SKM-1 (cell line): Measurements from ENCODE around the gene SLC26A5.
"Not testable (repeated sequence)": the region's sequence is repeated elsewhere in the genome, so short reads cannot be mapped to it uniquely, and the experiment has no call there.

Experiments used
- DNase-seq: peaks from one replicate; lab custom pipeline; 2025; ENCODE audit not compliant: unreplicated experiment; lab: John Stamatoyannopoulos, UW

The SLC26A5 gene

GRCh38 chr7:103405789-103406613 is 40.0 kb downstream of the SLC26A5 start:
- not testable (repeated sequence) for DNase-seq

GRCh38 chr7:103399687-103400086 is 46.3 kb downstream of the SLC26A5 start:
- not testable (repeated sequence) for DNase-seq

DNA sequence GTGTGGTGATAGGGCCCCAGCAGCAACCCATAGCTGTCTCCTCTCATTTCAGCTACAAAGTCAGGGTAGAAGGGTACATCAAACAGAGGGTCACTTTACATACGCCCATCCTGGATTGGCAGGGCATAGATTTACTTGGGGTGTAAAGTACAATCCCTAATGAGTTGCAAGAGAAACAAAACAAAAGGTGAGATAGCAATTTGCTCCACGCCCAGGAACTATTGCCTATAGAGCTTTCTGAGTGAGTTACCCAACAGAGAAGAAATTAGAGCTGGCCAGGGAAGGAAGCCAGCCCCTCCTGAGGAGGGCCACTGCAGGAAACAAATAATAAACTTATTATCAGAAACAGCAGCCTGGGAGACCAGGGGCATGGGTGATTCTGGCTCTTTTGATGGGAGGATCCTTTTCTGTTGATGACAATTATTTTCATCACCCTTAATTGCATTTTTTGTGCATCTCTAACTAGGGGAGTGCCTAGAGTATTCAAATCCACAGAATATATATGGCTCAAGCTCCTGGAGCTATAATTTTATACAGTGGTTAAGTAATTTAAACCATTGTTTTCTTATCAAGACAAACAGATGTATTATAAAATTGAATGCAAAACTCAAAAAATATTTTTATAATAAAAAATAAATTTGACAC is 47.4 kb downstream of the SLC26A5 start:
- no peak for DNase-seq

GRCh38 chr7:103396471-103396870 is 49.5 kb downstream of the SLC26A5 start:
- no peak for DNase-seq

DNA sequence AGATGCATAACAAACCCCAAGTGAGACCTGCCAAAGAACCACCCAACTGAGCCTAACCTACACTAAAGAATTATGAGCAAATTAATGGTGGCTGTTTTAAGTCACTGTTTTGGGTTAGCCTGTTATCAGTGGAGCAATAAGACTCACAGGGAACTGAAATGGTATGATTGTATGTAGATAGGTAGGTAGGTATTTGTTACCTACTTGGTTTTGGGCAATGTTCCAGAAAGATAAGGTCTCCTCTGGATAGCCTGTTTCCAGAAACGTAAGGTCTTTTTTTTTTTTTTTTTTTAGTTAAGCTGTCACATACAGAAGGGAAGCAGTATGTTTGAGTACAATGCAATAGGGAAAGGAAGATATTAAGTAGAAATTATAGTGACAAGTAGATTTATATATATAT is 50.9 kb downstream of the SLC26A5 start:
- DNase-seq, result no peak

DNA sequence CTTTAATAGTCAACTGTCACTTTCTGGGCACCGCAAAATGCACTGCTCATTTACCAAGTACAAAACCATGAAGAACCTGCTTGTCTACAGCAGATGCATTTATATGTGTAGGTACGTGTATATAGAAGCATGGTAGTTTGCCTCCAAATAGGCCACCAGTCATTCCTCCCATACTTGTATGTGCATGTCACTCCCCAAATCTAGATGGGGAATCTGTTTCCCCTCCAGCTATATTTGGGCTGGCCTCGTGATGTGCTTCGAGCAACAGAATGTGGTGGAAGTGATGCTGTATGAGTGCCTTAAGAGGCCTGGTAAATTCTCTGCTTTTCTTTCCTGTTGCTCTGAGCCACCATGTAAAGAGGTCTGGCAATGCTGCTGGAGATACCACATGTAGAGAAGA is 51.4 kb downstream of the SLC26A5 start:
- no peak for DNase-seq

- DNase-seq, result no peak
Measured at GRCh38 chr7:103391976-103392375, 54.0 kb downstream of the SLC26A5 start.

- DNase-seq, result no peak
Measured at GRCh38 chr7:103391150-103391549, 54.9 kb downstream of the SLC26A5 start.

DNA sequence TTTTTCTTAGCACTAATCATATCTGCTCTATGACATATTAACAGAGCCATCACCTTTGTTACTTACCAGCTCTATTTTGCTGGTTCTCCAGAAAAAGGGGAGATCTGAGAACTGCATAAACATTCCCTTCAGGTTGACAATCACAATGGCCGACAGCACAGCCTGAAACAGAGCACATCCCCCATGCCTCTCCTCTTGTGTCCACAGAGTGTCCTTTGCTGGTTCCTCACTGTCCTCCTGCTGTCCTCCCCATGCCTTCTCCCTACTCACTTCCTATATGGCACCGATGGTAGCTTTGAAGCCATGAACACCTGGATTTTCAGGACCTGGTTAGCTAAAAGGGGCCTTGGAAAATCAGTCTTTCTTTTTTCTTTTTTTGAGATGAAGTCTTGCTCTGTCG is 56.7 kb downstream of the SLC26A5 start:
- DNase-seq, result no peak

- DNase-seq, result no peak
Measured at GRCh38 chr7:103388469-103389140, 57.4 kb downstream of the SLC26A5 start.

DNA sequence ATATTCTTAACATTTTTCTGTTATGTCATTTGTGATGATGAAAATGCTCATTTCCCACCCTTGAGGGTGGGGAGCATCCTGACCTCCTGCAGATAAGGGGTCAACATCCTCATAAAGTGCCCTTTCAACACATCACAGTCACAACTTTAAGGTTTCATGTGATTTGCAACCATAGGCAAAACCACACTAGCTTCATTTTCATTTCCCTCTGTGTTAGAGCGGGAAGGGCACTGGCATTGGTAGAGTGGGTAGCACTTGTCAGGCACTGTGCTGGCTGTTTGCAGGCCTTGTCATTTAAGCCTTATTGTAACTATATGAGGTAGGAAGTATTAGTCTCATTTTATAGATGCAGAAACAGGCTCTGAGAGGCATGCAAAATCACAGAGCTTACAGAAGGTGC is 58.8 kb downstream of the SLC26A5 start:
- no peak for DNase-seq

- no peak for DNase-seq
Measured at GRCh38 chr7:103382032-103382402, 64.0 kb downstream of the SLC26A5 start.

- DNase-seq, result no peak
Measured at GRCh38 chr7:103381280-103382031, 64.6 kb downstream of the SLC26A5 start.

- no peak for DNase-seq
Measured at GRCh38 chr7:103380395-103381191, 65.4 kb downstream of the SLC26A5 start.

DNA sequence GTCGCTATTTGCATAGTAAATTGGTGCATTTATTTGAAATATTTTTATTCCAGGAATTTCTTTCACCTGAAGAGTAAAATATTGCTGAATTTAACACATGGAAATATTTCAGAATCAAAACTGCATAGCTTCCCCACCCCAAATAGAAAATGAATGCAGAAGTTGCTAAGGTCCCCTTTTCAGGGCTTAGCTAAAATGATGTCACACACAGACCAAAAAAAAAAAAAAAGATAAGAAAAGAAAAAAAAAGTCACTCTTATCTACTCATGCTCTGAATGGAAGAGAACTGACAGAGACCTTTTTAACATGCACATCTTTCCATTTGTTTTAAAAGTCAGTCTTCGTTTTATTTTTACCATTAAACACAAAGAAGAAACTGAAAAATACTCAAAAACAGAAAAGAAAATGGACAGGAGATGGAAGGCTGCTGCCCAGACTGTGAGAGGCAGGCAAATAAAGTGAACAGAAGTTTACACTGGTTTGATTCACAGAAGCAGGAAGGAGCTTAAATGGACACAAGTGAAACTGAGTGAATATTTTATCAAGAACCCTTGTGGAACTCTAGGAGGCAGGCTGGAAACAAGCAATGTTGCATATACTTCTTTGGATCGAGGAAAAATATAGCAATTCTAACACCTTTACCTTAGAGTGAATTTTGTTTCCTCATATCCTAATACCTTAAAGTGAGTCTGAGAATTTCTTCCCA is 66.6 kb downstream of the SLC26A5 start:
- DNase-seq, result no peak

GRCh38 chr7:103373866-103374643 is 72.0 kb downstream of the SLC26A5 start:
- no peak for DNase-seq

DNA sequence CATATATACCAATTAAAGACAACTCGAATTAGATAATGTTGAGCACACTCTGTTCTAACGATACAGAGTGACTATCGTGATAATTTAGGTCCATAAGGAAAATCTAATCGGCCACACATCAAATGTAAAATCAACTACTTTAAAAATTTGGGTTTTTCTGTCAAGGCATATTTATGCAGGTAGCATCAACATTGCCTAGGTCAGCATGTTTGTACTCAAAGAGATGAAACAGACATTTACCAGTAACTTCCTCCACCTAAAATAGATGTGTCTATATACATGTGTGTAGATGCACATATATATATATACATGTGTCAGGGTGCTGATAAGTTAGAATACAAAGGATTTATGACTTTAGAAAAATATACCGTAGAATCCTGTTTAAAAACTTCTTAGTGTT is 76.6 kb downstream of the SLC26A5 start:
- no peak for DNase-seq

GRCh38 chr7:103349805-103350204 is 96.2 kb downstream of the SLC26A5 start:
- no peak for DNase-seq

GRCh38 chr7:103348959-103349358 is 97.0 kb downstream of the SLC26A5 start:
- DNase-seq, result no peak
